GM06990 (cell line): ENCODE results near the gene KCNIP4.
"Not testable (repeated sequence)": the region's sequence is repeated elsewhere in the genome, so short reads cannot be mapped to it uniquely, and the experiment has no call there.

Experiments used
- DNase-seq: peaks from one replicate; pipeline ENCODE4 v3.0.0-alpha.2; 2011; ENCODE audit not compliant: insufficient read length; ENCODE audit errors: extremely low read depth
- H3K27me3 ChIP-seq: replicated peaks from 2 replicates; pipeline ENCODE4 v1.6.0; 2011; ENCODE audit warnings: low read length; ENCODE audit not compliant: control insufficient read depth, insufficient read depth
- H3K36me3 ChIP-seq: 2 replicates; pipeline ENCODE4 v1.5.1; 2011; ENCODE audit warnings: low read length; ENCODE audit not compliant: control insufficient read depth, insufficient read depth
- H3K4me3 ChIP-seq: replicated peaks from 2 replicates; pipeline ENCODE4 v1.5.1; 2011; ENCODE audit warnings: low read depth, mild to moderate bottlenecking, control low read depth, low read length
- CTCF ChIP-seq: IDR thresholded peaks from 2 replicates; pipeline ENCODE4 v1.5.1; 2011; ENCODE audit warnings: low read length, control low read depth, mild to moderate bottlenecking, inconsistent platforms; ENCODE audit not compliant: insufficient read depth, poor library complexity, severe bottlenecking

The KCNIP4 gene

DNA sequence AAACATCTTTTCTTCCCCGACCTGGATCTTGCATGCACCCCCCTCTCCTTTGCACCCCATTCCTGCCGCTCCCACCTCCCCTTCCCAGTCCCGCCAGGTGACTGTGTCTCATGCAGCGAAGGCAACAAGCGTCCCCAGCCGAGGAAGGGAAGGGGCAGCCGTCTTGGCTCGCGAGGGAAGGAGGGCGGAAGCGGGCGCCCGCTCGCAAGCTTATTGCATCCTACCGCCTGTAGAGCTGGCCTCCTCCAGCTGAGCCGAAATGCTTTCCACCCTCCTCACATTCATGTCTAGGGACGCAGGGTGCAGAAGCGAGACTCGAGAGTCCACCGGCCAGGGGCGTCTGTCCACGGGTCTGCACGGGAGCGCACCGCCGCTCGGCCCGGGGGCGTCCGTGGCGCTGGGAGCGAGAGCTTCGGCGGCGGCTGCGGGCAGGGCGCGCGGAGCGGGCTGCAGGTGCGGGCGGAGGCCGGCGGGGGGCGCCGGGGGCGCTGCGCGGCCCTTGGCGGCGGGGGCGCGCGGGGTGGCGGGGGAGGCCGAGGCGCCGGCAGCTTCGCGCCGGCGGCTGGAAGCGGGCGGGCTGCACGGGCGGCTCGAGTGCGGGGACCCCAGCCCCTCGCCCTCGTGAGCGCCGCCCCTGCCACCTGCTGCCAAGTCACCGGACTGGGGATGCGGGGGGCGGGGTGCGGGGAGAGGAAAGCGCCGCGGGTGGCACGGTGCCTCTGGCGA, at the start of gene KCNIP4:
Gene KCNIP4 (minus strand): TSS at position 426 of the 726 bp plus-strand sequence.
- no peak within 1 kb of the TSS for H3K4me3 ChIP-seq
- no peaks in the 10 kb centered on the region for H3K36me3 ChIP-seq
- no peaks in the 10 kb centered on the region for H3K27me3 ChIP-seq
- peak; percentile 9 for DNase-seq
- no peak for TF ChIP-seq CTCF

GRCh38 chr4:21996618-21997017, 48.0 kb upstream of the KCNIP4 start:
- not testable (repeated sequence) for H3K27me3 ChIP-seq, H3K4me3 ChIP-seq, H3K36me3 ChIP-seq, DNase-seq

GRCh38 chr4:21992330-21992729, 43.8 kb upstream of the KCNIP4 start:
- Histone ChIP-seq H3K27me3 (no peaks in the 10 kb centered on the region), H3K36me3 (no peaks in the 10 kb centered on the region), H3K4me3 (no peak overlapping the region)
- no peak for TF ChIP-seq CTCF
- no peak for DNase-seq

GRCh38 chr4:21991562-21991961, 43.0 kb upstream of the KCNIP4 start:
- Histone ChIP-seq H3K27me3 (no peaks in the 10 kb centered on the region), H3K4me3 (no peak overlapping the region), H3K36me3 (no peaks in the 10 kb centered on the region)
- no peak for DNase-seq
- no peak for TF ChIP-seq CTCF

DNA sequence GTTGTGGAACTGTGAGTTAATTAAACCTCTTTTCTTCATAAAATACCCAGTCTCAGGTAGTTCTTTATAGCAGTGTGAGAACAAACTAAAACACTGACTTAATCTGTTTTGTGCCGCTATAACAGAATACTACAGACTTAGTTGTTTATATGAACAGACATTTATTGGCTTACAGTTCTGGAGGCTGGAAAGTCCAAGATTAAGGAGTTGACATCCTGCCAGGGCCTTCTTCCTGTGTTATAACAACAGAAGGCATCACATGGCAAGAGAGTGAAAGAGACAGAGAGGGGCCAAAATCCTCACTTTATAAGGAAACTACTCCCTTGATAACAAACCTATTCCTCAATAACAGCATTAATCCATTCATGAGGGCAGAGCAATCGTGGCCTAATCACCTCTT, 42.5 kb upstream of the KCNIP4 start:
- H3K36me3 ChIP-seq: no peaks in the 10 kb centered on the region
- no peak overlapping the region for H3K4me3 ChIP-seq
- no peak for DNase-seq
- no peak for TF ChIP-seq CTCF
- H3K27me3 ChIP-seq: no peaks in the 10 kb centered on the region

DNA sequence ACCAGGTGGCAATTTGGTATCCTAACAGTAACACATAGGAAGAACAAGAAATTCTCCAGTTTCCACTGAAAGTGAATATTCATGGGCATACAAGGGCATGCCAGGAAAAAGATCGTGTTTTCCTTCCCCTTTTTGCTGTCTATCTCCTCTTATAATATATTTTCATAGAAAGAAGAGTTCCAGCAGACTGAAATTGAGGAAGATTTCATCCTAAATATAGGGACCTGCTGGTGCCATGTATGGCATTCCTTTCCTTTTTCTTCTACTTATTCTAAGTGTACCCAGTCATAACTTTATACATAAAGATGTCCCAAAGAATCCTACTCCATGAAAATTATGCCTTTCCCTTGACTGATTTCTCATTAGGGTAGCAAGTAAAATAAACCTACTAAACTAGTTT, 40.8 kb upstream of the KCNIP4 start:
- no peaks in the 10 kb centered on the region for H3K27me3 ChIP-seq
- no peaks in the 10 kb centered on the region for H3K36me3 ChIP-seq
- DNase-seq: no peak
- no peak for TF ChIP-seq CTCF
- H3K4me3 ChIP-seq: no peak overlapping the region
